Heart right ventricle (tissue), 16 donors: ENCODE results near the gene DAB2IP. TPM values are rescaled to one million over a fixed set of nuclear protein-coding genes. Genes with fewer than 3 reads are reported as not detected.
A peak's percentile ranks its signal among the peaks of the same experiment; 100 is the strongest.

Experiments used
- ATAC-seq, 8 donors: fragments of 200-7000 bp; cut with Tn5 transposase; one replicate each; pipeline ENCODE4 v1.9.1; 2020; ENCODE audit warnings: mild to moderate bottlenecking in 8 of 8, moderate library complexity in 8 of 8, moderate number of reproducible peaks in 1 of 8
- DNase-seq, 2 donors: peaks; one replicate each; pipeline ENCODE4 v3.0.0-alpha.2; 2020
- H3K27ac ChIP-seq, 10 donors: fragments of 200-600 bp; sonication (generic) in 2 of 10; one replicate each; pipeline versions ENCODE4 v1.5.0 to v1.8.0; 2020 to 2022; ENCODE audit warnings: mild to moderate bottlenecking in 3 of 10
- H3K27me3 ChIP-seq, 7 donors: fragments of 200-600 bp; one replicate each; pipeline ENCODE4 v1.8.0; 2021 to 2022; ENCODE audit warnings: mild to moderate bottlenecking in 2 of 7
- H3K36me3 ChIP-seq, 9 donors: fragments of 200-600 bp; sonication (generic) in 1 of 9; one replicate each; pipeline versions ENCODE4 v1.5.0 to v1.8.0; 2020 to 2022; ENCODE audit warnings: mild to moderate bottlenecking in 2 of 9
- H3K4me1 ChIP-seq, 9 donors: fragments of 200-600 bp; sonication (generic) in 1 of 9; one replicate each; pipeline versions ENCODE4 v1.5.0 to v1.8.0; 2020 to 2022; ENCODE audit warnings: mild to moderate bottlenecking in 4 of 9
- H3K4me3 ChIP-seq, 10 donors: fragments of 200-600 bp; sonication (generic) in 2 of 10; one replicate each; pipeline versions ENCODE4 v1.5.0 to v1.8.0; 2020 to 2022; ENCODE audit warnings: mild to moderate bottlenecking in 7 of 10, moderate library complexity in 2 of 10
- H3K9me3 ChIP-seq, 11 donors: fragments of 200-600 bp in 10 of 11; sonication (generic) in 2 of 11; one replicate each; pipeline versions ENCODE4 v1.5.0 to v1.8.0; 2013 to 2022; ENCODE audit warnings: mild to moderate bottlenecking in 2 of 11, control low read depth in 1 of 11, moderate library complexity in 1 of 11
- CTCF ChIP-seq, 9 donors: fragments of 200-600 bp; sonication (generic) in 2 of 9; IDR thresholded peaks; one replicate each; pipeline versions ENCODE4 v1.5.0 to v1.8.0; 2021 to 2022; ENCODE audit warnings: antibody characterized with exemption in 9 of 9, mild to moderate bottlenecking in 5 of 9, moderate library complexity in 1 of 9
- WGBS, 2 donors: extraction: QIAGEN DNeasy Blood & Tissue Kit; methylation state at CpG; one replicate each; pipeline ENCODE4 v1.1.7; 2013; ENCODE audit warnings: inconsistent platforms in 1 of 2; 5-methylcytosine and 5-hydroxymethylcytosine counted together
- intact Hi-C, 10 donors: fragments of 100-400 bp; cut with DNase I; formaldehyde crosslinking; loops; one replicate each; pipeline versions ENCODE4 v1.11.1 to v1.14.2; 2022
- polyA plus RNA-seq, 2 donors: library from polyadenylated mRNA; stranded (reverse); fragments of 200-250 nt; gene quantifications; one replicate each; pipeline ENCODE4 v1.2.3, GENCODE V29; 2013
- total RNA-seq, 10 donors: library from RNA; stranded (reverse); fragmentation: NEBNext Ultra II Directional in 3 of 10; extraction: Animal tissue kit (Norgen Biotek cat#: 25700) in 3 of 10; gene quantifications; one replicate each; pipeline versions ENCODE4 v1.2.1 to v1.2.4, GENCODE V29; 2021 to 2023
- donor health status: Arrhythmogenic right ventricular cardiomyopathy.
- donor health status: ischemic (EF 13 %, LVEDD 7.1; RV severe dilation, severe dysfunction).
- donor health status: healthy with polysubstance abuse.
- donor health status: DM: no; HTN: yes; CAD: no.
- donor health status: DM: no; HTN: no; CAD: no.
- donor health status: ischemic (EF 25% LVEDD 6.9; RV normal size, moderate dysfunction).
- donor health status: ischemic (EF 25% LVEDD 5.7; RV mildly dilated, moderate dysfunction).
- donor health status: healthy.
- donor health status: DM: yes; HTN: yes; CAD: no.
- donor health status: Ischemic cardiomyopathy.
- donor health status: ischemic (EF 35%, LVEDD 5.7; RV mildly dilated, moderate dysfunction).
- donor health status: nonischemic (EF 11% LVEDD 7.7; RV severe dilation, severe dysfunction).
- donor health status: DM: yes; HTN: yes; CAD: no.
- donor health status: PGD.
- donor health status: ischemic (EF 29% LVEDD 5.4; RV normal size, mild dysfunction).
- donor health status: nonischemic (EF 23%, LVEDD 6.1; RV moderate dilation, normal function).

Gene DAB2IP
- total and polyA plus RNA-seq, 12 donors = 18.1 to 71.1 (median 52.8) TPM

GRCh38 chr9:121714873-121715272 lies 63.4 kb downstream of the DAB2IP start:
- no peak for ATAC-seq
- Histone ChIP-seq H3K27me3 (no peaks in the 10 kb centered on the region), H3K4me1 (peaks cover 23 to 100% (median 72%) of the 10 kb centered on the region in 9 donors), H3K4me3 (no peak overlapping the region), H3K27ac (no peak overlapping the region), H3K9me3 (no peaks in the 10 kb centered on the region), H3K36me3 (peaks cover 0 to 21% (median 0%) of the 10 kb centered on the region in 9 donors)
- no peak for DNase-seq
- TF ChIP-seq CTCF (IDR thresholded peaks at IDR 0.05) = no peak
- WGBS, 2 donors = 71 to 76% methylated on average over 5 of the region's 5 CpGs
- intact Hi-C loops = loop anchor here in 1 of 10 donors (5.0 kb wide), 1 partner anchor 47 kb away; no protein-coding TSS in a partner anchor

GRCh38 chr9:121717141-121717991 lies 65.9 kb downstream of the DAB2IP start:
- Histone ChIP-seq H3K4me3 (no peak overlapping the region), H3K4me1 (peaks cover 38 to 100% (median 76%) of the 10 kb centered on the region in 9 donors), H3K27me3 (no peaks in the 10 kb centered on the region), H3K36me3 (peaks cover 0 to 14% (median 0%) of the 10 kb centered on the region in 9 donors), H3K9me3 (no peaks in the 10 kb centered on the region), H3K27ac (peak overlapping the region in 4 of 10 donors; percentile 9 to 98 (median 24))
- TF ChIP-seq CTCF (IDR thresholded peaks at IDR 0.05) = no peak
- no peak for DNase-seq
- intact Hi-C loops = no loop called here
- ATAC-seq = no peak
- WGBS, 2 donors = 79 to 81% methylated on average over 19 of the region's 19 CpGs

- Histone ChIP-seq H3K27ac (peak overlapping the region in 3 of 10 donors; percentile 9 to 98 (median 30)), H3K36me3 (peaks cover 0 to 14% (median 0%) of the 10 kb centered on the region in 9 donors), H3K9me3 (no peaks in the 10 kb centered on the region), H3K4me3 (no peak overlapping the region), H3K27me3 (no peaks in the 10 kb centered on the region), H3K4me1 (peaks cover 45 to 100% (median 79%) of the 10 kb centered on the region in 9 donors)
- WGBS, 2 donors = 53 to 54% methylated on average over 16 of the region's 16 CpGs
- peak in 1 of 2 donors; percentile 60 for DNase-seq
- intact Hi-C loops = no loop called here
- no peak for TF ChIP-seq CTCF (IDR thresholded peaks at IDR 0.05)
- peak; percentile 35 to 82 (median 66) for ATAC-seq
Measured at GRCh38 chr9:121718084-121718483, 66.7 kb downstream of the DAB2IP start.

GRCh38 chr9:121718501-121718900 lies 67.1 kb downstream of the DAB2IP start:
- Histone ChIP-seq H3K4me1 (peaks cover 50 to 100% (median 83%) of the 10 kb centered on the region in 9 donors), H3K4me3 (no peak overlapping the region), H3K27me3 (no peaks in the 10 kb centered on the region), H3K9me3 (no peaks in the 10 kb centered on the region), H3K27ac (peak overlapping the region in 1 of 10 donors; percentile 98), H3K36me3 (peaks cover 0 to 14% (median 0%) of the 10 kb centered on the region in 9 donors)
- WGBS, 2 donors = 82 to 86% methylated on average over 6 of the region's 6 CpGs
- intact Hi-C loops = no loop called here
- DNase-seq (no peak), ATAC-seq (peak in 1 of 8 donors; percentile 2)
- TF ChIP-seq CTCF (IDR thresholded peaks at IDR 0.05) = no peak
